ENCODE data around the gene NT5DC2. TPM values are rescaled to one million over a fixed set of nuclear protein-coding genes. Genes with fewer than 3 reads are reported as not detected.
"Not testable (repeated sequence)": the region's sequence is repeated elsewhere in the genome, so short reads cannot be mapped to it uniquely, and the experiment has no call there.

NT5DC2 gene
- total RNA-seq, 1 donor from 2014 or later = 189 TPM

DNA sequence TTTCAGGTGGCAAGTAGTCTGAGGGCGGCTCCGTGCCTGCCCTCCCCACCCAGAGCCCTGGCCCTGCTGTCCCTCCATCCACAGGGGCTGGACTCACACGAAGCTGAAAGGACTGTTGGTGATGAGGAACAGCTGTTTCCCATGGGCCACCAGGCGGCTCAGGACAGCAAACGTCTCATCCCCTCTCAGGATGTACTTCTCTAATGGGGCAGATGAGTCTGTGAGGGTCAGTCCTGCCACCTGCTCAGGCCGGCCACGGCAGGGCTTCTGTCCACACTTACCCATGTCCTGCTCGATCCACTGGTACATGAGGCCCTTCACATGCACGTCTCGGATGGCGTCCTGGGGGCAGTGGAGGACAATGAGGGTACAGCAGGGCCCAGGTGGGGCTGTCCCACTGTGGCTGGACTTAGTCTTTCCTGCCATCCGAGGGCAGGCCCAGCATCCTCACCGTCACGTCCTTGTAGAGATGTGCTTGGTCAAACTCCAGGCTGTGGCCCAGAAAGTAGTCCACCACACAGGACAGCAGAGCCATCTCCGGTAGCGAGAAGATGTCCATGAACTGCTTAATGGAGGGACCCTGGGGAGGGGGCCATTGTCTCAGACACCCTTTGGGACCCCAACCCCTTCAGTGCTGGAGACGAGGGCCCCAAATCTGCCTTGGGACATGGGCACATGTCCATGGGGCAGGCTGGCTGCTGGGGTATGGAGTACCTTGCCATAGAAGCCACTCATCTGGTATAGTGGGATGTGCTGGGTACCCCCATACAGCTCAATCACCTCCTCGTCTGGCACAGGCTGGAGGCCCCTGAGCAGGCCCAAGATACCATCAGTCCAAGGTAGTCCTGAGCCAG, 5.7 kb downstream of the NT5DC2 start:
- Mint-ChIP-seq H3K4me3 (ENCODE audit: unreplicated experiment) (no peak overlapping the region), H3K36me3 (ENCODE audit: low read depth, unreplicated experiment) (peaks cover 25% of the 10 kb centered on the region), H3K9me3 (ENCODE audit: unreplicated experiment) (no peaks in the 10 kb centered on the region), H3K27me3 (ENCODE audit: low read depth, unreplicated experiment) (no peaks in the 10 kb centered on the region), H3K4me1 (ENCODE audit: low read depth, unreplicated experiment) (peaks cover 10% of the 10 kb centered on the region), H3K27ac (ENCODE audit: unreplicated experiment) (no peak overlapping the region)
- H3K79me2 ChIP-seq (ENCODE audit: insufficient read depth, low read length) = peaks cover 50% of the 10 kb centered on the region
- peaks cover 29% of the 10 kb centered on the region for H3K4me1 ChIP-seq (ENCODE audit: insufficient read depth, low read length)
- H4K20me1 ChIP-seq (ENCODE audit: insufficient read depth, low read length) = peaks cover 84% of the 10 kb centered on the region
- no peak overlapping the region for H2AFZ ChIP-seq (ENCODE audit: low read depth, low read length)
- H3K4me2 ChIP-seq (ENCODE audit: low read length) = no peak overlapping the region
- no peaks in the 10 kb centered on the region for H3K27me3 ChIP-seq (ENCODE audit: insufficient read depth, low read length)
- FAIRE-seq (no peak), DNase-seq (ENCODE audit: low read depth) (no peak)
- H3K27ac ChIP-seq (ENCODE audit: low read depth, low read length) = no peak overlapping the region
- peaks cover 29% of the 10 kb centered on the region for H3K36me3 ChIP-seq (ENCODE audit: insufficient read depth, low read length)
- TF ChIP-seq EZH2 (IDR thresholded peaks at IDR 0.05; ENCODE audit: insufficient read depth, low read length) = no peak
- TF ChIP-seq, protein P1, sequence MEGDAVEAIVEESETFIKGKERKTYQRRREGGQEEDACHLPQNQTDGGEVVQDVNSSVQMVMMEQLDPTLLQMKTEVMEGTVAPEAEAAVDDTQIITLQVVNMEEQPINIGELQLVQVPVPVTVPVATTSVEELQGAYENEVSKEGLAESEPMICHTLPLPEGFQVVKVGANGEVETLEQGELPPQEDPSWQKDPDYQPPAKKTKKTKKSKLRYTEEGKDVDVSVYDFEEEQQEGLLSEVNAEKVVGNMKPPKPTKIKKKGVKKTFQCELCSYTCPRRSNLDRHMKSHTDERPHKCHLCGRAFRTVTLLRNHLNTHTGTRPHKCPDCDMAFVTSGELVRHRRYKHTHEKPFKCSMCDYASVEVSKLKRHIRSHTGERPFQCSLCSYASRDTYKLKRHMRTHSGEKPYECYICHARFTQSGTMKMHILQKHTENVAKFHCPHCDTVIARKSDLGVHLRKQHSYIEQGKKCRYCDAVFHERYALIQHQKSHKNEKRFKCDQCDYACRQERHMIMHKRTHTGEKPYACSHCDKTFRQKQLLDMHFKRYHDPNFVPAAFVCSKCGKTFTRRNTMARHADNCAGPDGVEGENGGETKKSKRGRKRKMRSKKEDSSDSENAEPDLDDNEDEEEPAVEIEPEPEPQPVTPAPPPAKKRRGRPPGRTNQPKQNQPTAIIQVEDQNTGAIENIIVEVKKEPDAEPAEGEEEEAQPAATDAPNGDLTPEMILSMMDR (IDR thresholded peaks at IDR 0.05; ENCODE audit: insufficient read depth, low read depth, low read length) = no peak
- no peak overlapping the region for H3K9ac ChIP-seq (ENCODE audit: low read length)
- no peak overlapping the region for H3K4me3 ChIP-seq (ENCODE audit: insufficient read depth, low read depth, low read length)
- H3K9me3 ChIP-seq (ENCODE audit: insufficient read depth, low read depth, low read length) = no peaks in the 10 kb centered on the region

DNA sequence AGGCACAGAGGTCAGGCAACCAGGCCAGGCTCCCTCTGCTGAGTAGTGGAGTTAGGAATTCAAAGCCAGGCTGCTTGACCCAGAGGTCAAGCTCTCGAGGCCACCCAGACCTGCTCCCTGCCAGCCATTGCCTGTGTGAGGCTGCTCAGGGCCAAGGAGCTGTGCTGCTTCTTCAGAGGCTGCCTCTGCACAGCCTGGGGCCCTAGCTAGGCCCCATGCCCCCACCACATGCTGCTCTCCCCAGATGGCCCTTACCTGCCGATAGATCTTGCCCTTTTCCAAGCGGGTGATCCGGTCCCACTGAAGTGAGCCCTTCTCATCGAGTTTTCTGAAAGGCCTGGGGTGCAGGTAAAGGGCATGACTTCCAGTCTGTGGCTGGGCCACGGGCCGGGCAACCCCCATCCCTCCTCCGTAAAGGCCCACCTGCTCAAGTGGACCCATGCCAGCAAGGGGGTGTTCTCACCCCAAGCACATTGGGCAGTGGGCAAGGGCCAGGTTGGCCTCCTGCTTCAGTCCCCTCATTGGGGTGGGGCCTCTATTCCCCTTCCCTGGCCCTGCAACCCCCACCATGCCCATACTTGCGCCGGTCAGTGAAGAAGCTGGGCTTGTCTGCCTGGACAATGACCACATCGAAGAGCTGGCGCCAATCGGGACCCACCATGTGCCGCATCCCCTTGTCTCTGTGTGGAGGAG, 6.5 kb downstream of the NT5DC2 start:
- H3K27me3 Mint-ChIP-seq (ENCODE audit: low read depth, unreplicated experiment) = no peaks in the 10 kb centered on the region
- TF ChIP-seq EZH2 (IDR thresholded peaks at IDR 0.05; ENCODE audit: insufficient read depth, low read length) = no peak
- TF ChIP-seq, protein P1 (IDR thresholded peaks at IDR 0.05; ENCODE audit: insufficient read depth, low read depth, low read length) = no peak
- peaks cover 42% of the 10 kb centered on the region for H3K79me2 ChIP-seq (ENCODE audit: insufficient read depth, low read length)
- peaks cover 23% of the 10 kb centered on the region for H3K36me3 Mint-ChIP-seq (ENCODE audit: low read depth, unreplicated experiment)
- no peaks in the 10 kb centered on the region for H3K9me3 ChIP-seq (ENCODE audit: insufficient read depth, low read depth, low read length)
- FAIRE-seq (no peak), DNase-seq (ENCODE audit: low read depth) (no peak)
- no peak overlapping the region for H3K9ac ChIP-seq (ENCODE audit: low read length)
- no peak overlapping the region for H3K27ac Mint-ChIP-seq (ENCODE audit: unreplicated experiment)
- H3K4me2 ChIP-seq (ENCODE audit: low read length) = no peak overlapping the region
- H4K20me1 ChIP-seq (ENCODE audit: insufficient read depth, low read length) = peaks cover 84% of the 10 kb centered on the region
- no peak overlapping the region for H3K27ac ChIP-seq (ENCODE audit: low read depth, low read length)
- H3K4me3 Mint-ChIP-seq (ENCODE audit: unreplicated experiment) = no peak overlapping the region
- H3K9me3 Mint-ChIP-seq (ENCODE audit: unreplicated experiment) = no peaks in the 10 kb centered on the region
- peaks cover 24% of the 10 kb centered on the region for H3K4me1 ChIP-seq (ENCODE audit: insufficient read depth, low read length)
- H3K4me1 Mint-ChIP-seq (ENCODE audit: low read depth, unreplicated experiment) = peaks cover 10% of the 10 kb centered on the region
- H2AFZ ChIP-seq (ENCODE audit: low read depth, low read length) = no peak overlapping the region
- peaks cover 29% of the 10 kb centered on the region for H3K36me3 ChIP-seq (ENCODE audit: insufficient read depth, low read length)
- H3K4me3 ChIP-seq (ENCODE audit: insufficient read depth, low read depth, low read length) = no peak overlapping the region
- no peaks in the 10 kb centered on the region for H3K27me3 ChIP-seq (ENCODE audit: insufficient read depth, low read length)

DNA sequence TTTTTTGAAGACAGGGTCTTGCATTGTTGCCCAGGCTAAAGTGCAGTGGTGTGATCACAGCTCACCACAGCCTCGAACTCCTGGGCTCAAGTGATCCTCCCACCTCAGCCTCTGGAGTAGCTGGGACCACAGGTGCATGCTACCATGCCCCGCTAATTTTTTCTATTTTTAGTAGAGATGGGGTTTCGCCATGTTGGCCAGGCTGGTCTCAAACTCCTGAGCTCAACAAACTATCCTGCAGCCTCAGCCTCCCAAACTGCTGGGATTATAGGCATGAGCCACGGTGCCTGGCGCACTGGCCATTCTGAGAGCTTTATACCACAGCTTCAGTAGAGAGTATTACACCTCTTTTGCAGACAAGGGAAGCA, 7.0 kb downstream of the NT5DC2 start:
- H3K4me3 Mint-ChIP-seq (ENCODE audit: unreplicated experiment); H3K9me3 Mint-ChIP-seq (ENCODE audit: unreplicated experiment); H3K27ac ChIP-seq (ENCODE audit: low read depth, low read length); H3K4me1 Mint-ChIP-seq (ENCODE audit: low read depth, unreplicated experiment); H3K27me3 ChIP-seq (ENCODE audit: insufficient read depth, low read length); DNase-seq (ENCODE audit: low read depth); H3K4me3 ChIP-seq (ENCODE audit: insufficient read depth, low read depth, low read length); H3K9me3 ChIP-seq (ENCODE audit: insufficient read depth, low read depth, low read length); H2AFZ ChIP-seq (ENCODE audit: low read depth, low read length); H3K27me3 Mint-ChIP-seq (ENCODE audit: low read depth, unreplicated experiment); FAIRE-seq; H3K27ac Mint-ChIP-seq (ENCODE audit: unreplicated experiment); H3K4me2 ChIP-seq (ENCODE audit: low read length); H3K9ac ChIP-seq (ENCODE audit: low read length): not testable (repeated sequence)
- peaks cover 21% of the 10 kb centered on the region for H3K36me3 Mint-ChIP-seq (ENCODE audit: low read depth, unreplicated experiment)
- Histone ChIP-seq H3K36me3 (ENCODE audit: insufficient read depth, low read length) (peaks cover 29% of the 10 kb centered on the region), H4K20me1 (ENCODE audit: insufficient read depth, low read length) (peaks cover 78% of the 10 kb centered on the region), H3K4me1 (ENCODE audit: insufficient read depth, low read length) (peaks cover 19% of the 10 kb centered on the region), H3K79me2 (ENCODE audit: insufficient read depth, low read length) (peaks cover 37% of the 10 kb centered on the region)

Data from astrocyte (in vitro differentiated cells and primary cell).